H9 (cell line): ENCODE measurements around the gene SOWAHB. TPM values are rescaled to one million over a fixed set of nuclear protein-coding genes. Genes with fewer than 3 reads are reported as not detected.

Experiments
- DNase-seq: peaks from one replicate; pipeline ENCODE4 v3.0.0-alpha.2; 2017
- H2AFZ ChIP-seq: one replicate; pipeline ENCODE4 v1.6.1; 2013; ENCODE audit warnings: mild to moderate bottlenecking, low read length, control low read depth, moderate library complexity
- H2AK5ac ChIP-seq: 2 replicates; pipeline ENCODE4 v1.6.1; 2013; ENCODE audit warnings: low read length, control low read depth, mixed read lengths; ENCODE audit not compliant: insufficient read length
- H2BK120ac ChIP-seq: one replicate; pipeline ENCODE4 v1.6.1; 2013; ENCODE audit warnings: low read depth, mild to moderate bottlenecking, low read length, control low read depth, inconsistent platforms; ENCODE audit not compliant: poor library complexity, severe bottlenecking
- H2BK12ac ChIP-seq: 2 replicates; pipeline ENCODE4 v1.6.1; 2013; ENCODE audit warnings: low read length, control low read depth, mixed read lengths, low read depth; ENCODE audit not compliant: insufficient read length
- H2BK15ac ChIP-seq: 2 replicates; pipeline ENCODE4 v1.6.1; 2013; ENCODE audit warnings: low read depth, low read length, control low read depth
- H2BK20ac ChIP-seq: one replicate; pipeline ENCODE4 v1.6.1; 2013; ENCODE audit warnings: low read depth, mild to moderate bottlenecking, low read length, control low read depth, inconsistent platforms; ENCODE audit not compliant: poor library complexity, severe bottlenecking
- H2BK5ac ChIP-seq: 2 replicates; pipeline ENCODE4 v1.6.1; 2013; ENCODE audit warnings: low read length, control low read depth, mixed read lengths; ENCODE audit not compliant: insufficient read length
- H3K14ac ChIP-seq: 2 replicates; pipeline ENCODE4 v1.6.1; 2013; ENCODE audit warnings: low read length, control low read depth; ENCODE audit not compliant: insufficient read depth
- H3K18ac ChIP-seq: 2 replicates; pipeline ENCODE4 v1.6.1; 2013; ENCODE audit warnings: low read depth, mild to moderate bottlenecking, mixed read lengths, low read length, control low read depth; ENCODE audit not compliant: insufficient read length
- H3K23ac ChIP-seq: 2 replicates; pipeline ENCODE4 v1.6.1; 2013; ENCODE audit warnings: low read length, control low read depth, mixed read lengths, low read depth; ENCODE audit not compliant: insufficient read length
- H3K23me2 ChIP-seq: 2 replicates; pipeline ENCODE4 v1.6.1; 2013; ENCODE audit warnings: low read depth, mild to moderate bottlenecking, mixed read lengths, low read length, control low read depth; ENCODE audit not compliant: insufficient read length, poor library complexity, severe bottlenecking
- H3K27ac ChIP-seq: 2 replicates; pipeline ENCODE4 v1.5.1; 2013; ENCODE audit warnings: low read length, control low read depth, mixed read lengths, low read depth; ENCODE audit not compliant: insufficient read length
- H3K27me3 ChIP-seq: 2 replicates; pipeline ENCODE4 v1.6.1; 2013; ENCODE audit warnings: low read length, control low read depth, inconsistent platforms; ENCODE audit not compliant: insufficient read depth
- H3K4ac ChIP-seq: 2 replicates; pipeline ENCODE4 v1.6.1; 2013; ENCODE audit warnings: low read depth, mild to moderate bottlenecking, control low read depth, inconsistent platforms, low read length, moderate library complexity
- H3K4me1 ChIP-seq: 2 replicates; pipeline ENCODE4 v1.6.1; 2013; ENCODE audit warnings: low read length, control low read depth, inconsistent platforms; ENCODE audit not compliant: insufficient read depth
- H3K4me2 ChIP-seq: 2 replicates; pipeline ENCODE4 v1.6.1; 2013; ENCODE audit warnings: low read length, control low read depth, mixed read lengths; ENCODE audit not compliant: insufficient read length, insufficient read depth
- H3K56ac ChIP-seq: 2 replicates; pipeline ENCODE4 v1.6.1; 2013; ENCODE audit warnings: low read depth, mild to moderate bottlenecking, mixed read lengths, low read length, control low read depth; ENCODE audit not compliant: insufficient read length
- H3K79me1 ChIP-seq: 2 replicates; pipeline ENCODE4 v1.6.1; 2013; ENCODE audit warnings: low read depth, mild to moderate bottlenecking, moderate library complexity, low read length, control low read depth, inconsistent platforms; ENCODE audit not compliant: insufficient read depth, poor library complexity, severe bottlenecking
- H3K79me2 ChIP-seq: 2 replicates; pipeline ENCODE4 v1.6.1; 2013; ENCODE audit warnings: low read length, control low read depth, inconsistent platforms; ENCODE audit not compliant: insufficient read depth
- H3K9ac ChIP-seq: 2 replicates; pipeline ENCODE4 v1.6.1; 2013; ENCODE audit warnings: low read length, control low read depth, mixed read lengths; ENCODE audit not compliant: insufficient read length; ENCODE audit errors: extremely low read depth
- H3K9me3 ChIP-seq: one replicate; pipeline ENCODE4 v1.6.1; 2013; ENCODE audit warnings: low read depth, low read length, inconsistent platforms; ENCODE audit not compliant: control insufficient read depth
- H3T11ph ChIP-seq: one replicate; pipeline ENCODE4 v1.6.1; 2013; ENCODE audit warnings: mild to moderate bottlenecking, low read length, control low read depth, inconsistent platforms
- H4K20me1 ChIP-seq: one replicate; pipeline ENCODE4 v1.6.1; 2013; ENCODE audit not compliant: control insufficient read depth, insufficient read length, insufficient read depth
- H4K5ac ChIP-seq: 2 replicates; pipeline ENCODE4 v1.6.1; 2013; ENCODE audit warnings: low read depth, mild to moderate bottlenecking, mixed read lengths, low read length, control low read depth; ENCODE audit not compliant: insufficient read length
- H4K8ac ChIP-seq: replicated peaks from 2 replicates; pipeline ENCODE4 v1.6.1; 2013; ENCODE audit warnings: low read length, control low read depth, mixed read lengths, low read depth; ENCODE audit not compliant: insufficient read length
- H4K91ac ChIP-seq: 2 replicates; pipeline ENCODE4 v1.6.1; 2013; ENCODE audit warnings: low read depth, mild to moderate bottlenecking, moderate library complexity, mixed read lengths, low read length, control low read depth; ENCODE audit not compliant: insufficient read length
- H3K27ac Mint-ChIP-seq, 3 experiments: 2 replicates in 2 of 3; 3 replicates in 1 of 3; pipeline ENCODE4 v1.8.0; 2020 to 2021; ENCODE audit warnings: mixed read lengths in 3 of 3, mild to moderate bottlenecking in 1 of 3, moderate library complexity in 1 of 3
- H3K27me3 Mint-ChIP-seq: 2 replicates; pipeline ENCODE4 v1.8.0; 2021; ENCODE audit warnings: low read depth, mild to moderate bottlenecking, moderate library complexity, mixed read lengths
- H3K36me3 Mint-ChIP-seq, 3 experiments: 2 replicates in 2 of 3; 3 replicates in 1 of 3; pipeline ENCODE4 v1.8.0; 2020 to 2021; ENCODE audit warnings: low read depth in 3 of 3, mixed read lengths in 3 of 3; ENCODE audit not compliant: insufficient read depth in 1 of 3
- H3K4me1 Mint-ChIP-seq, 2 experiments: 2 replicates each; pipeline ENCODE4 v1.8.0; 2020; ENCODE audit warnings: mixed read lengths in 2 of 2
- H3K4me3 Mint-ChIP-seq, 2 experiments: 2 replicates in 1 of 2; 3 replicates in 1 of 2; pipeline ENCODE4 v1.8.0; 2020 to 2021; ENCODE audit warnings: mild to moderate bottlenecking in 2 of 2, mixed read lengths in 2 of 2, moderate library complexity in 1 of 2
- H3K9me3 Mint-ChIP-seq, 2 experiments: 2 replicates in 1 of 2; 3 replicates in 1 of 2; pipeline ENCODE4 v1.8.0; 2020; ENCODE audit warnings: mild to moderate bottlenecking in 2 of 2, mixed read lengths in 2 of 2, moderate library complexity in 1 of 2
- CTCF ChIP-seq: fragments of 200-600 bp; sonication (generic); conservative IDR thresholded peaks from 3 replicates; pipeline ENCODE4 v1.8.0; 2021; ENCODE audit warnings: antibody characterized with exemption, mild to moderate bottlenecking
- WGBS: extraction: QIAGEN DNeasy Blood & Tissue Kit; methylation state at CpG from one replicate; pipeline ENCODE4 v1.1.7; 2013; ENCODE audit warnings: missing lambda C conversion rate, low lambda C conversion rate, mixed read lengths; ENCODE audit not compliant: insufficient read length; ENCODE audit errors: extremely low coverage; 5-methylcytosine and 5-hydroxymethylcytosine counted together
- total RNA-seq: library from RNA; stranded (reverse); gene quantifications from 2 replicates; pipeline ENCODE4 v1.2.1, GENCODE V29; 2021

The SOWAHB gene
- total RNA-seq, 1 experiment from 2014 or later, result 0.26 TPM

DNA sequence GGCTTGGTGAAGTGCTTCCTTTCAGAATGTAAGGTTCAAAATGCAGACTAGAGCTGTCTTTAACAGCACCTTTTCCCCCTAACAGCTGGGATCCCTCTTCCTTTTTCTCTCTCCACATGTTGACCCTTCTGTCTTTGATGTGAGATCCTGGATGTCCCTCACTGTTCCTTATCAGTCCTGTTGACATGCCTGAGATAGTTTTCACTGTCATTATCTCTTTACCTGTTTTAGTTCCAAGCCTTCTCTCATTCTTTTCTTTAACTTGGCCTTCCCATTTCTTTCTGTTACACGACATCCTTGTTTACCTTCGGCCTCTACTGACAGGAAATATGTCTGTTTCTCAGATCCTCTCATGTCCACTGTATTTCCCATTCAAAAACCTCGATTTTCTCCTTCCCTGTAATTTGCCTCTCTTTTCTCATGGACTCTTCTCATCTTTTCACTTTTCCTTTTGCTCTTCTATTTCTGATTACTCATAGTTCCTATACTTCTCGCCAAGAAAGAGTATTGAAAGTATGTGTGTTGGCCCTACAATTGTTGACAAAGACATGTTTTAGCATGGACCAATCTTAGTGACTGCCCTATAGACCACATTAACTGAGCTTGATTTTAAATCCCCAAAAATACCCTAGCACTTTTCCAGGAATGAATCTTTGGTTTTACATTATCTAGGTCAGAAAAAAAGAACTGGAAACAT is 1.2 kb upstream of the SOWAHB start:
- H4K20me1 ChIP-seq, result no peaks in the 10 kb centered on the region
- H2BK20ac ChIP-seq, result no peak overlapping the region
- Mint-ChIP-seq H3K9me3 (peaks cover 0 to 2% of the 10 kb centered on the region in 2 experiments; a peak in 1 of 5 replicates), H3K27ac (no peak overlapping the region), H3K36me3 (no peaks in the 10 kb centered on the region), H3K4me1 (peaks cover 10 to 15% of the 10 kb centered on the region in 2 experiments), H3K27me3 (peaks cover 60% of the 10 kb centered on the region), H3K4me3 (peak overlapping the region; percentile 69 to 80)
- 100% methylated on average over 1 of the region's 4 CpGs for WGBS
- no peak overlapping the region for H4K8ac ChIP-seq
- no peak overlapping the region for H4K91ac ChIP-seq
- peak overlapping the region; percentile 70 for H3K4me2 ChIP-seq
- H3K23me2 ChIP-seq, result peaks cover 18% of the 10 kb centered on the region
- no peak overlapping the region for H2BK120ac ChIP-seq
- H4K5ac ChIP-seq, result no peak overlapping the region
- no peak overlapping the region for H2BK12ac ChIP-seq
- no peak for TF ChIP-seq CTCF
- H3K4me1 ChIP-seq, result no peaks in the 10 kb centered on the region
- H2AFZ ChIP-seq, result no peak overlapping the region
- H2BK15ac ChIP-seq, result no peak overlapping the region
- no peak overlapping the region for H3T11ph ChIP-seq
- H3K79me2 ChIP-seq, result no peaks in the 10 kb centered on the region
- no peak overlapping the region for H3K14ac ChIP-seq
- no peak overlapping the region for H3K27ac ChIP-seq
- peaks cover 27% of the 10 kb centered on the region for H3K27me3 ChIP-seq
- no peak overlapping the region for H3K56ac ChIP-seq
- no peak overlapping the region for H2BK5ac ChIP-seq
- no peaks in the 10 kb centered on the region for H3K79me1 ChIP-seq
- no peaks in the 10 kb centered on the region for H3K9me3 ChIP-seq
- no peak overlapping the region for H2AK5ac ChIP-seq
- DNase-seq, result no peak
- no peak overlapping the region for H3K18ac ChIP-seq
- H3K23ac ChIP-seq, result no peak overlapping the region
- no peak overlapping the region for H3K4ac ChIP-seq
- H3K9ac ChIP-seq, result no peak overlapping the region
